Effector CD4-positive, alpha-beta T cell (primary cell): ENCODE data around the gene RYR2.
"Not testable (repeated sequence)": the region's sequence is repeated elsewhere in the genome, so short reads cannot be mapped to it uniquely, and the experiment has no call there.

Experiments
- DNase-seq: peaks from one replicate; pipeline ENCODE4 v3.0.0-alpha.2; 2020

RYR2 gene

GRCh38 chr1:237583756-237584155, 541.8 kb downstream of the RYR2 start:
- DNase-seq = no peak

- DNase-seq = no peak
Observed at GRCh38 chr1:237590386-237590785, 548.4 kb downstream of the RYR2 start.

- no peak for DNase-seq
Observed at GRCh38 chr1:237591353-237591752, 549.4 kb downstream of the RYR2 start.

- DNase-seq = not testable (repeated sequence)
Observed at GRCh38 chr1:237603036-237603568, 561.1 kb downstream of the RYR2 start.

- DNase-seq = no peak
Observed at GRCh38 chr1:237608433-237608832, 566.4 kb downstream of the RYR2 start.

GRCh38 chr1:237610157-237610556, 568.2 kb downstream of the RYR2 start:
- DNase-seq = no peak

GRCh38 chr1:237613984-237614383, 572.0 kb downstream of the RYR2 start:
- DNase-seq = no peak

GRCh38 chr1:237619553-237619952, 577.6 kb downstream of the RYR2 start:
- DNase-seq = no peak

GRCh38 chr1:237634922-237635321, 592.9 kb downstream of the RYR2 start:
- no peak for DNase-seq

- no peak for DNase-seq
Observed at GRCh38 chr1:237638555-237638954, 596.6 kb downstream of the RYR2 start.

GRCh38 chr1:237640011-237640671, 598.2 kb downstream of the RYR2 start:
- no peak for DNase-seq

GRCh38 chr1:237640966-237641365, 599.0 kb downstream of the RYR2 start:
- DNase-seq = no peak

GRCh38 chr1:237650809-237651208, 608.8 kb downstream of the RYR2 start:
- no peak for DNase-seq

GRCh38 chr1:237655778-237656177, 613.8 kb downstream of the RYR2 start:
- no peak for DNase-seq

GRCh38 chr1:237664348-237664747, 622.4 kb downstream of the RYR2 start:
- no peak for DNase-seq

GRCh38 chr1:237670302-237670701, 628.3 kb downstream of the RYR2 start:
- DNase-seq = no peak

- DNase-seq = no peak
Observed at GRCh38 chr1:237671262-237671661, 629.3 kb downstream of the RYR2 start.

- no peak for DNase-seq
Observed at GRCh38 chr1:237671935-237672334, 630.0 kb downstream of the RYR2 start.

- no peak for DNase-seq
Observed at GRCh38 chr1:237672748-237673147, 630.8 kb downstream of the RYR2 start.

GRCh38 chr1:237673631-237674030, 631.6 kb downstream of the RYR2 start:
- no peak for DNase-seq

- no peak for DNase-seq
Observed at GRCh38 chr1:237677979-237678378, 636.0 kb downstream of the RYR2 start.

- no peak for DNase-seq
Observed at GRCh38 chr1:237679687-237680086, 637.7 kb downstream of the RYR2 start.

GRCh38 chr1:237681210-237681609, 639.2 kb downstream of the RYR2 start:
- DNase-seq = no peak

GRCh38 chr1:237684236-237684635, 642.3 kb downstream of the RYR2 start:
- DNase-seq = no peak

GRCh38 chr1:237685551-237685950, 643.6 kb downstream of the RYR2 start:
- DNase-seq = no peak
